Epithelial cell of proximal tubule (primary cell): ENCODE results near the gene PPP1R16B. TPM values are rescaled to one million over a fixed set of nuclear protein-coding genes. Genes with fewer than 3 reads are reported as not detected.

Experiments used
- DNase-seq: peaks from one replicate; pipeline ENCODE4 v3.0.0-alpha.2; 2011; ENCODE audit warnings: low read depth
- H3K4me3 ChIP-seq: 2 replicates; pipeline ENCODE4 v1.5.1; 2011; ENCODE audit warnings: low read depth, mild to moderate bottlenecking, low read length
- CTCF ChIP-seq: conservative IDR thresholded peaks from 2 replicates; pipeline ENCODE4 v1.5.1; 2012; ENCODE audit warnings: low read depth, mild to moderate bottlenecking, low read length
- total RNA-seq: library from RNA; depleted of rRNA; stranded (reverse); fragments of >200 nt; gene quantifications from 2 replicates; pipeline ENCODE4 v1.2.3, GENCODE V29; 2015

PPP1R16B gene
- total RNA-seq, 1 donor from 2014 or later: not detected

- TF ChIP-seq CTCF: no peak
- H3K4me3 ChIP-seq: no peak overlapping the region
- no peak for DNase-seq
Observed at GRCh38 chr20:38969708-38970107, 164.2 kb downstream of the PPP1R16B start.

- no peak for TF ChIP-seq CTCF
- DNase-seq: no peak
- no peak overlapping the region for H3K4me3 ChIP-seq
Observed at GRCh38 chr20:38970302-38970701, 164.8 kb downstream of the PPP1R16B start.

Other genes starting within 250 kb of the PPP1R16B start
- gene ADIG, start 224.5 kb upstream of the PPP1R16B start, total RNA-seq: not detected in 2 replicates
- 1.7 and 5.6 TPM in 2 replicates for gene ARHGAP40, start 203.9 kb upstream of the PPP1R16B start, total RNA-seq
- gene SLC32A1, start 81.2 kb upstream of the PPP1R16B start, total RNA-seq: not detected in 2 replicates
- 9.8 and 10.0 TPM in 2 replicates for gene ACTR5, start 57.2 kb upstream of the PPP1R16B start, total RNA-seq
- 56.7 and 72.8 TPM in 2 replicates for gene FAM83D, start 120.7 kb downstream of the PPP1R16B start, total RNA-seq
- gene DHX35, start 156.6 kb downstream of the PPP1R16B start, total RNA-seq: 6.1 and 13.8 TPM in 2 replicates